ENCODE data around the gene SDC3.

Gene SDC3

DNA sequence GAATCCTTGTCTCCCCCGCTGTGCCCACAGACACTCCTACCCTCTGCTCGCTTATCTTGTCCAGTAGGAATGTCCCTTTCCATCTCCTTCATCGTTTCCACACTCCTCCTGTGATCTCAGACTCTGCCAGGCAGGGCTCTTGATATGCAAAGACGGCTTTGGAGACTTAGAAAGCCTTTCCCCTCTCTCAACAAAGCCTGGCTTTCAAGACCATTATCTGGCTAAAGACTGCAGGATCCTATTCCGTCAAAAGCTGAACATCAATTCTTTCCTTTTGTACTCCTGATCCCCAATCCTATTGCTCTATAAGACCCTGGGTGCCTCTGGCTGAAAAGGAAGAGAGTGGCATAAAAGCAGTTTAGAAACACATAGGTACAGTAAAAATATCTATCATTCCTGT lies 63.9 kb downstream of the SDC3 start:
- Histone ChIP-seq H3K4me3 (ENCODE audit: low read depth in 1 of 2, low read length in 2 of 2) (no peak overlapping the region), H3K27ac (ENCODE audit: low read length) (no peak overlapping the region), H3K4me1 (ENCODE audit: insufficient read depth, low read length) (no peaks in the 10 kb centered on the region), H3K9ac (ENCODE audit: low read depth, low read length) (no peak overlapping the region), H4K20me1 (ENCODE audit: insufficient read depth, low read length) (0 out of 2 replicates have a peak, but pooled peaks cover 4% of the 10 kb centered on the region), H3K9me3 (ENCODE audit: insufficient read depth, low read length, severe bottlenecking) (no peaks in the 10 kb centered on the region), H2AFZ (ENCODE audit: low read depth, low read length) (no peak overlapping the region), H3K36me3 (ENCODE audit: insufficient read depth, low read length) (no peaks in the 10 kb centered on the region), H3K79me2 (ENCODE audit: insufficient read depth, low read length) (no peaks in the 10 kb centered on the region), H3K27me3 (ENCODE audit: insufficient read depth, low read length, poor library complexity) (peaks cover 20% of the 10 kb centered on the region), H3K4me2 (ENCODE audit: insufficient read depth, low read length) (no peak overlapping the region)
- ATAC-seq (ENCODE audit: insufficient read depth, low read depth), result no peak
- DNase-seq, result no peak
- no peak for TF ChIP-seq EZH2 (IDR thresholded peaks at IDR 0.05; ENCODE audit: borderline replicate concordance, low read depth, low read length, severe bottlenecking)
- TF ChIP-seq, protein P1, sequence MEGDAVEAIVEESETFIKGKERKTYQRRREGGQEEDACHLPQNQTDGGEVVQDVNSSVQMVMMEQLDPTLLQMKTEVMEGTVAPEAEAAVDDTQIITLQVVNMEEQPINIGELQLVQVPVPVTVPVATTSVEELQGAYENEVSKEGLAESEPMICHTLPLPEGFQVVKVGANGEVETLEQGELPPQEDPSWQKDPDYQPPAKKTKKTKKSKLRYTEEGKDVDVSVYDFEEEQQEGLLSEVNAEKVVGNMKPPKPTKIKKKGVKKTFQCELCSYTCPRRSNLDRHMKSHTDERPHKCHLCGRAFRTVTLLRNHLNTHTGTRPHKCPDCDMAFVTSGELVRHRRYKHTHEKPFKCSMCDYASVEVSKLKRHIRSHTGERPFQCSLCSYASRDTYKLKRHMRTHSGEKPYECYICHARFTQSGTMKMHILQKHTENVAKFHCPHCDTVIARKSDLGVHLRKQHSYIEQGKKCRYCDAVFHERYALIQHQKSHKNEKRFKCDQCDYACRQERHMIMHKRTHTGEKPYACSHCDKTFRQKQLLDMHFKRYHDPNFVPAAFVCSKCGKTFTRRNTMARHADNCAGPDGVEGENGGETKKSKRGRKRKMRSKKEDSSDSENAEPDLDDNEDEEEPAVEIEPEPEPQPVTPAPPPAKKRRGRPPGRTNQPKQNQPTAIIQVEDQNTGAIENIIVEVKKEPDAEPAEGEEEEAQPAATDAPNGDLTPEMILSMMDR (IDR thresholded peaks at IDR 0.05; ENCODE audit: borderline replicate concordance, extremely low read depth, low read length, poor library complexity, severe bottlenecking), result no peak

DNA sequence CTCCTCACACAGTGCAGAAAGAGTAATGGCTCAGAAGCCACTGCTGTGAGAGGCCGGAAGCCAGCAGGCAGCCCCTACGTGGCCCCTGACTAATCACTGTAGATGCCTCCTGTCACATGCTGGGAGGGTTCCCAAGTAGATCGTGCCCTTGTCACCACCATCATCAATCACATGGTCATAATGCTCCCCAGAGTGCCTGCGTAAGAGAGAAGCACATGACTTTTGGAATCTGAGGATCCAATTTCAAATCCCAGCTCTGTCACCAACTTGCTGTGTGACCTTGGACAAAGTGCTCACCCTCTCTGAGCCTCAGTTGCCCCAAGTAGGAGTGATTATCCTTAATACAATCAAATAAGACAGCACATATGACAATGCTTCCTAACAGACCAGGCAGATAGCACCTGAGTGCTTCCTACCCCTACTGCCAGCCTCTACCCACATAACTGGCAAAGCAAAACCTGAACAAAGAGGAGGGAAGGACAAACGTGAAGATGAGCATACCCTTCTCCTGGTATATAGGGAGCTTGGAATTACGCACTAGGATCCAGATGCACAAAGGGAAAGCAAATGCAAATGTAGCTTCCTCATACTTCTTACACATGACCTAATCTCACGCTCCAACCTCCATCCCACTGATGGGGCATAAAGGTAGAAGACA lies 65.7 kb downstream of the SDC3 start:
- TF ChIP-seq, protein P1 (IDR thresholded peaks at IDR 0.05; ENCODE audit: borderline replicate concordance, extremely low read depth, low read length, poor library complexity, severe bottlenecking), result no peak
- no peak for TF ChIP-seq EZH2 (IDR thresholded peaks at IDR 0.05; ENCODE audit: borderline replicate concordance, low read depth, low read length, severe bottlenecking)
- H3K27ac ChIP-seq (ENCODE audit: low read length), result no peak overlapping the region
- H3K9me3 ChIP-seq (ENCODE audit: insufficient read depth, low read length, severe bottlenecking), result no peaks in the 10 kb centered on the region
- H4K20me1 ChIP-seq (ENCODE audit: insufficient read depth, low read length), result 0 out of 2 replicates have a peak, but pooled peaks cover 4% of the 10 kb centered on the region
- H3K4me2 ChIP-seq (ENCODE audit: insufficient read depth, low read length), result no peak overlapping the region
- DNase-seq (no peak), ATAC-seq (ENCODE audit: insufficient read depth, low read depth) (no peak; the same call in 2 of the 3 replicates)
- no peaks in the 10 kb centered on the region for H3K36me3 ChIP-seq (ENCODE audit: insufficient read depth, low read length)
- H3K27me3 ChIP-seq (ENCODE audit: insufficient read depth, low read length, poor library complexity), result peaks cover 19% of the 10 kb centered on the region
- no peak overlapping the region for H3K9ac ChIP-seq (ENCODE audit: low read depth, low read length)
- H3K79me2 ChIP-seq (ENCODE audit: insufficient read depth, low read length), result no peaks in the 10 kb centered on the region
- no peak overlapping the region for H2AFZ ChIP-seq (ENCODE audit: low read depth, low read length)
- H3K4me1 ChIP-seq (ENCODE audit: insufficient read depth, low read length), result no peaks in the 10 kb centered on the region
- H3K4me3 ChIP-seq (ENCODE audit: low read depth in 1 of 2, low read length in 2 of 2), result no peak overlapping the region

DNA sequence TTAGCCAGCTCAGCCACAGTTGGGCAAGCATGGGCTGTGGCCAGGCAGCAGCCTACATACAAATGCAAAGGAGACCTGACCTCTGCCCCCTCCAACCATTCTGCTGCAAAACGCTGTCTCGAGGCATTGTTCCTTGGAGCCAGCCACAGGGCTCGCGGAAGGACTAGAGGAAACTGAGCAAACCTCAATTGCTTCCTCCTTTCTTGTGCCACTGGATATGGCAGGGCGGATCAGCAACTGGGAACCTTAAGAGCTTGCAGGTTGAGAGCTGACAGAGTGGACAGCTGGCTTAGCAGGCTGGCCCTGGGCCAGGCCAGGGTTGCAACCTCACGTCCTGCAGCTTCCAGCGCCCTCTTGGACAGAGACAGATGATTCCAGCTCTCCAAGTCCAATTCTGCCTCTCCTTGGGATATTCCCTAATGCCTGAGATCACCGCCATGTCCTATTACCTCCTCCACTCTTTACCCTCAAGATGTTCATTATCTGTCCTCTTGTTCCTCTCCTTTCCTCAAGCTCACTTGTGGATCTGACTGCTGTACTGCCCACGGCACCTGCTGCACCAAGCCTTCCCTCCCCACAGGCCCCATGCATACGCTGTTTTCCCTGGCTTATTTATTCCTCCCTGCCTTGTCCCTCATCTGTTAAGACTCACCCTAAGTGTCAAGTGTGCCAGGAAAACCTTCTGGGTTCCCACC lies 67.5 kb downstream of the SDC3 start:
- Histone ChIP-seq H3K9me3 (ENCODE audit: insufficient read depth, low read length, severe bottlenecking) (no peaks in the 10 kb centered on the region), H3K36me3 (ENCODE audit: insufficient read depth, low read length) (no peaks in the 10 kb centered on the region), H4K20me1 (ENCODE audit: insufficient read depth, low read length) (0 out of 2 replicates have a peak, but pooled peaks cover 4% of the 10 kb centered on the region), H2AFZ (ENCODE audit: low read depth, low read length) (no peak overlapping the region), H3K4me3 (ENCODE audit: low read depth in 1 of 2, low read length in 2 of 2) (no peak overlapping the region), H3K27ac (ENCODE audit: low read length) (no peak overlapping the region), H3K4me1 (ENCODE audit: insufficient read depth, low read length) (no peaks in the 10 kb centered on the region), H3K27me3 (ENCODE audit: insufficient read depth, low read length, poor library complexity) (peaks cover 11% of the 10 kb centered on the region), H3K4me2 (ENCODE audit: insufficient read depth, low read length) (no peak overlapping the region), H3K9ac (ENCODE audit: low read depth, low read length) (no peak overlapping the region), H3K79me2 (ENCODE audit: insufficient read depth, low read length) (no peaks in the 10 kb centered on the region)
- TF ChIP-seq, protein P1 (IDR thresholded peaks at IDR 0.05; ENCODE audit: borderline replicate concordance, extremely low read depth, low read length, poor library complexity, severe bottlenecking), result no peak
- no peak for TF ChIP-seq EZH2 (IDR thresholded peaks at IDR 0.05; ENCODE audit: borderline replicate concordance, low read depth, low read length, severe bottlenecking)
- no peak for ATAC-seq (ENCODE audit: insufficient read depth, low read depth)
- no peak for DNase-seq
